CD4-positive, CD25-positive, alpha-beta regulatory T cell (primary cell): ENCODE data around the gene RUBCNL. TPM values are rescaled to one million over a fixed set of nuclear protein-coding genes. Genes with fewer than 3 reads are reported as not detected.

Experiments used
- ATAC-seq, 2 donors: fragments of 150-1000 bp; cut with Tn5 transposase; one replicate each; pipeline ENCODE4 v1.10.0; 2021; ENCODE audit warnings: low read depth in 2 of 2, moderate number of reproducible peaks in 2 of 2, moderate library complexity in 1 of 2
- DNase-seq, 3 donors: peaks; one replicate each; pipeline versions ENCODE4 v3.0.0 to v3.0.0-alpha.2; 2012 to 2022; ENCODE audit warnings: mixed read lengths in 1 of 3
- H3K27ac ChIP-seq: one replicate; pipeline ENCODE4 v1.7.0; 2013; ENCODE audit warnings: mild to moderate bottlenecking, low read length; ENCODE audit not compliant: insufficient read depth, poor library complexity, severe bottlenecking
- H3K27me3 ChIP-seq: one replicate; pipeline ENCODE4 v1.7.0; 2013; ENCODE audit warnings: low read length; ENCODE audit not compliant: control insufficient read depth, insufficient read depth
- H3K36me3 ChIP-seq: one replicate; pipeline ENCODE4 v1.7.0; 2013; ENCODE audit warnings: mild to moderate bottlenecking, low read length, moderate library complexity; ENCODE audit not compliant: control insufficient read depth, insufficient read depth
- H3K4me1 ChIP-seq: 2 replicates; pipeline ENCODE4 v1.7.0; 2013; ENCODE audit warnings: mild to moderate bottlenecking, low read length; ENCODE audit not compliant: insufficient read depth, control insufficient read depth, poor library complexity, severe bottlenecking
- H3K4me3 ChIP-seq: one replicate; pipeline ENCODE4 v1.7.0; 2013; ENCODE audit warnings: low read depth, mild to moderate bottlenecking, low read length, moderate library complexity
- H3K9me3 ChIP-seq, 2 experiments: 1 replicate in 1 of 2; 2 replicates in 1 of 2; pipeline ENCODE4 v1.7.0; 2013; ENCODE audit warnings: low read length in 2 of 2, mild to moderate bottlenecking in 1 of 2, moderate library complexity in 1 of 2; ENCODE audit not compliant: control insufficient read depth in 2 of 2
- H3K27ac Mint-ChIP-seq, 3 donors: one replicate each; pipeline ENCODE4 v1.8.0; 2020 to 2022; ENCODE audit warnings: mild to moderate bottlenecking in 3 of 3, mixed read lengths in 3 of 3, moderate library complexity in 2 of 3
- H3K27me3 Mint-ChIP-seq: one replicate; pipeline ENCODE4 v1.8.0; 2022; ENCODE audit warnings: mild to moderate bottlenecking, mixed read lengths
- H3K36me3 Mint-ChIP-seq: one replicate; pipeline ENCODE4 v1.8.0; 2020; ENCODE audit warnings: mixed read lengths
- H3K4me1 Mint-ChIP-seq, 4 donors: one replicate each; pipeline ENCODE4 v1.8.0; 2020 to 2022; ENCODE audit warnings: mixed read lengths in 4 of 4, mild to moderate bottlenecking in 1 of 4
- H3K4me3 Mint-ChIP-seq, 4 donors: one replicate each; pipeline ENCODE4 v1.8.0; 2020 to 2022; ENCODE audit warnings: mild to moderate bottlenecking in 4 of 4, mixed read lengths in 4 of 4, moderate library complexity in 3 of 4
- H3K9me3 Mint-ChIP-seq, 7 donors: one replicate each; pipeline ENCODE4 v1.8.0; 2020 to 2022; ENCODE audit warnings: mixed read lengths in 7 of 7, mild to moderate bottlenecking in 3 of 7, moderate library complexity in 2 of 7
- polyA plus RNA-seq, 4 donors: library from polyadenylated mRNA; unstranded; fragments of 300-500 nt; fragmentation: Illumina TruSeq; gene quantifications; one replicate each; pipeline ENCODE4 v1.2.3, GENCODE V29; 2021
- total RNA-seq: library from RNA; stranded (reverse); gene quantifications from one replicate; pipeline ENCODE4 v1.2.3, GENCODE V29; 2022

RUBCNL gene
- total and polyA plus RNA-seq, 5 donors from 2014 or later, result 0.05 to 0.38 (median 0.14) TPM; not detected in 1

GRCh38 chr13:46314587-46314986 lies 72.5 kb downstream of the RUBCNL start:
- Histone ChIP-seq H3K27me3 (no peaks in the 10 kb centered on the region), H3K9me3 (no peaks in the 10 kb centered on the region), H3K4me3 (no peak overlapping the region), H3K27ac (no peak overlapping the region), H3K4me1 (no peaks in the 10 kb centered on the region), H3K36me3 (no peaks in the 10 kb centered on the region)
- no peak for ATAC-seq
- Mint-ChIP-seq H3K4me1 (peaks cover 0 to 23% (median 2%) of the 10 kb centered on the region in 4 donors), H3K4me3 (no peak overlapping the region), H3K27ac (no peak overlapping the region), H3K27me3 (peaks cover 20% of the 10 kb centered on the region), H3K9me3 (peaks cover 0 to 3% (median 1%) of the 10 kb centered on the region in 7 donors), H3K36me3 (peaks cover 17% of the 10 kb centered on the region)
- no peak for DNase-seq

DNA sequence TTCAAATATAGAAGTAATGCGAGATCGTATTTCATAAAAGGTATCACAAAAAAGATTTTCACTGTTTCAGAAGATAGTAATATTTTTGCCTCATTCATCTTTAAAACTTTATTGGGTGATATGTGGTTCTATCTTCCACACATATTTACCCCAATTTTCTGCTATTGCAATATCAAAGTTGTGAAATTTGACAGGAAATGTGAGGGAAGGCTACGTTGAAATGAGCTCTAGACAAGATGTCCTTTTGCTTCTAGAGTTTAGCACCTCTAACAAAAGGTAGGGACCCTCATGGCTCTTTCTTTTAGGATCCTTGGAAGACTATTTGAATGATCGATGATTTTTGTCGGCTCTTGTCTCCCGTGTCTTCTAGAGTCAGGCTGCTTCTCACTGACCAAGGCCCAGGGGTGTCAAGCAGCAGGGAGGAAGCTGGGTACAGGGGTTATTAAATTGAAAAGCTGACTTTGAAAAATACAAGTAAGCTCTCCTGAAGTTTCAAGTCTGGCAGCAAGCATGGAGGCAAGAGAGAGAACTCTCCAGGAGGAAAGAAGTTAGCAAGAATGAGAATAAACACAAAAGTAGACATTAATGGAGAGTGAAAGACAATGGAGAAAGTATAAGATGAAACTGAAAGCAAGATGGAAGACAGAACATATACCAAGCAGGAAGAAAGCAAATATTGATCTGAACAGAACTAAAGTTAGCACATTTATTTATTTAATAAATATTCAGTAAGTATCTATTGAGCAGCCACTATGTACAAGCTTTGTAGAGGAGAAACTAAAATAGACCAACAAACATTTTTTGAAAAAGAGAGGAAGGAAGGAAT lies 73.4 kb downstream of the RUBCNL start:
- ATAC-seq, result no peak

DNA sequence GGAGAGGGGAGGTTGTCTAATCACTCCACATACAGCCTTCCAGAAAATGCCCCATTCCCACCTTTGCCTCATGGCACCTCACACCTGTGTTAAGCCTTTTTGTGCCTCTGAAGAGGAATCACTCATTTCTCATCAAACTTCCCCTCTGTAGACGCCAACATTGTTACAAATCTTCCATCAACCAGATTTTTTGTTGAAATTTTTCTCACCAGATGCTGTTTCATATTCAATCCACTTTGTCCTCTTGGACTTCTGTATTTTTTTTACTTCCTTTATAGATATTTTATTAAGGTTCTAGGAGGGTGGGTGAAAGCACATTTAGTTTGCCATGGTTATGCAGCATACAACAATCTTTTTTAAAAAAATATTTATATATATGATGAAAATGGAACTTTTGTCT lies 74.0 kb downstream of the RUBCNL start:
- Mint-ChIP-seq H3K9me3 (peaks cover 0 to 3% (median 1%) of the 10 kb centered on the region in 7 donors), H3K4me3 (no peak overlapping the region), H3K27ac (no peak overlapping the region), H3K36me3 (peaks cover 25% of the 10 kb centered on the region), H3K27me3 (peaks cover 19% of the 10 kb centered on the region), H3K4me1 (peaks cover 0 to 13% (median 2%) of the 10 kb centered on the region in 4 donors)
- Histone ChIP-seq H3K4me3 (no peak overlapping the region), H3K27ac (no peak overlapping the region), H3K9me3 (no peaks in the 10 kb centered on the region), H3K27me3 (no peaks in the 10 kb centered on the region), H3K4me1 (no peaks in the 10 kb centered on the region), H3K36me3 (no peaks in the 10 kb centered on the region)
- ATAC-seq (no peak), DNase-seq (no peak)

More for the DNA sequence above, 73.4 kb downstream of the RUBCNL start:
- Histone ChIP-seq H3K4me1 (no peaks in the 10 kb centered on the region), H3K9me3 (no peaks in the 10 kb centered on the region), H3K27ac (no peak overlapping the region), H3K27me3 (no peaks in the 10 kb centered on the region), H3K36me3 (no peaks in the 10 kb centered on the region), H3K4me3 (peak overlapping the region; percentile 16)
- Mint-ChIP-seq H3K4me1 (peaks cover 0 to 16% (median 2%) of the 10 kb centered on the region in 4 donors), H3K4me3 (no peak overlapping the region), H3K27me3 (peaks cover 21% of the 10 kb centered on the region), H3K36me3 (peaks cover 22% of the 10 kb centered on the region), H3K9me3 (peaks cover 0 to 3% (median 1%) of the 10 kb centered on the region in 7 donors), H3K27ac (peak overlapping the region in 1 of 3 donors; percentile 67)
- DNase-seq, result no peak

GRCh38 chr13:46311217-46311616 lies 75.8 kb downstream of the RUBCNL start:
- Mint-ChIP-seq H3K4me3 (no peak overlapping the region), H3K27me3 (peaks cover 18% of the 10 kb centered on the region), H3K27ac (no peak overlapping the region), H3K36me3 (peaks cover 20% of the 10 kb centered on the region), H3K9me3 (peaks cover 0 to 3% (median 1%) of the 10 kb centered on the region in 7 donors), H3K4me1 (peaks cover 0 to 7% (median 2%) of the 10 kb centered on the region in 4 donors)
- Histone ChIP-seq H3K36me3 (no peaks in the 10 kb centered on the region), H3K27me3 (no peaks in the 10 kb centered on the region), H3K4me1 (no peaks in the 10 kb centered on the region), H3K27ac (no peak overlapping the region), H3K9me3 (no peaks in the 10 kb centered on the region), H3K4me3 (no peak overlapping the region)
- ATAC-seq (no peak), DNase-seq (no peak)

DNA sequence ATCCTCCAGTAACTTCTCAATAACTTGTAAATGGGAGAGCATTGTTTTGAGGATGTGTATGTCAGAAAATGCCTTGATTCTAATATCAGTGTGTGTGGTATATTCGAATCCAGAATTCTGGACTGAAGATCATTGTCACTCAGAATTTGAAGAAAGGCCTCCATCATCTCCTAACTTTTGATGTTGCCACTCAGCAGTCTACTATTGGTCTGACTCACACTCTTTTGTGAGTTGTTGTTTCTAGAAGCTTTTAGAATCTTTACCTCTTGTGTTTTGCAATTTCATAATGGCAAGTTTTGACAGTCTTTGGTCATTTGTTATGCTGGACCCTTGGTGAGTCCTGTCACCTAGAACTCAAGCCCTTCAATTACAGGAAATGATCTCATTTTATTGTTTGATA lies 77.0 kb downstream of the RUBCNL start:
- Mint-ChIP-seq H3K27me3 (peaks cover 18% of the 10 kb centered on the region), H3K9me3 (peaks cover 0 to 3% (median 1%) of the 10 kb centered on the region in 7 donors), H3K4me3 (no peak overlapping the region), H3K36me3 (peaks cover 15% of the 10 kb centered on the region), H3K4me1 (peaks cover 0 to 7% (median 2%) of the 10 kb centered on the region in 4 donors), H3K27ac (no peak overlapping the region)
- H3K36me3 ChIP-seq, result no peaks in the 10 kb centered on the region
- H3K4me1 ChIP-seq, result no peaks in the 10 kb centered on the region
- no peaks in the 10 kb centered on the region for H3K9me3 ChIP-seq
- DNase-seq (no peak), ATAC-seq (no peak)
- H3K27me3 ChIP-seq, result no peaks in the 10 kb centered on the region
- H3K27ac ChIP-seq, result no peak overlapping the region
- H3K4me3 ChIP-seq, result no peak overlapping the region

DNA sequence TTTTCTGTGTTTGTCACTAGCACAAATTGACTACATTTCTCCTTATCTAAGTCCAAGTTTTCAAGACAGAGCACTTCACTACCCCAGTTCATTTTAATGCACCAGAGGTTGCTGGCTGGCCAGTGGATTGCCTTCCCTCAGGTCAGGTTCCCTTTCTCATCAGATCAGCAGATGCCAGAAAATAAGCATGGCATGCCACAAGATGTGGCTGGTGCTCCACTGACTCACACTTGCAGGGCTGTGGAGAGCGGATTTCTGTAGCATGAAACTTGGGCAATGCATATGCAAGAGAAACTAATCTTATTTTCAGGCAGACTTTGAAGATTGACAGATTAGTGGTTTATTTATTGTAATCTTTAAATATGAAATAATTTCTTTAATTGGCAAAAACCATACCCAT lies 79.5 kb downstream of the RUBCNL start:
- no peak for ATAC-seq
- peaks cover 25% of the 10 kb centered on the region for H3K27me3 Mint-ChIP-seq

GRCh38 chr13:46304546-46304945 lies 82.5 kb downstream of the RUBCNL start:
- Histone ChIP-seq H3K27ac (no peak overlapping the region), H3K27me3 (peaks cover 10% of the 10 kb centered on the region), H3K4me3 (no peak overlapping the region), H3K4me1 (no peaks in the 10 kb centered on the region), H3K9me3 (peaks cover 8 to 12% of the 10 kb centered on the region in 2 experiments), H3K36me3 (no peaks in the 10 kb centered on the region)
- Mint-ChIP-seq H3K27me3 (peaks cover 31% of the 10 kb centered on the region), H3K36me3 (peaks cover 7% of the 10 kb centered on the region), H3K9me3 (peaks cover 0 to 7% (median 1%) of the 10 kb centered on the region in 7 donors), H3K4me3 (no peak overlapping the region), H3K4me1 (peaks cover 0 to 9% (median 0%) of the 10 kb centered on the region in 4 donors), H3K27ac (no peak overlapping the region)
- ATAC-seq (no peak), DNase-seq (no peak)

More for the DNA sequence above, 79.5 kb downstream of the RUBCNL start:
- Histone ChIP-seq H3K27ac (no peak overlapping the region), H3K27me3 (peaks cover 8% of the 10 kb centered on the region), H3K36me3 (no peaks in the 10 kb centered on the region), H3K4me3 (no peak overlapping the region), H3K9me3 (no peaks in the 10 kb centered on the region), H3K4me1 (no peaks in the 10 kb centered on the region)
- Mint-ChIP-seq H3K9me3 (peaks cover 0 to 3% (median 0%) of the 10 kb centered on the region in 7 donors), H3K4me3 (no peak overlapping the region), H3K4me1 (peaks cover 0 to 9% (median 0%) of the 10 kb centered on the region in 4 donors), H3K36me3 (peaks cover 9% of the 10 kb centered on the region), H3K27ac (no peak overlapping the region)
- no peak for DNase-seq
